ENCODE results near the gene MKRN2. TPM values are rescaled to one million over a fixed set of nuclear protein-coding genes. Genes with fewer than 3 reads are reported as not detected.

The MKRN2 gene
- total and polyA plus RNA-seq, 2 of the 8 experiments (the other 6 are each of a cell fraction or from before 2014, with no cell fraction given), result 15.3 to 17.6 TPM

DNA sequence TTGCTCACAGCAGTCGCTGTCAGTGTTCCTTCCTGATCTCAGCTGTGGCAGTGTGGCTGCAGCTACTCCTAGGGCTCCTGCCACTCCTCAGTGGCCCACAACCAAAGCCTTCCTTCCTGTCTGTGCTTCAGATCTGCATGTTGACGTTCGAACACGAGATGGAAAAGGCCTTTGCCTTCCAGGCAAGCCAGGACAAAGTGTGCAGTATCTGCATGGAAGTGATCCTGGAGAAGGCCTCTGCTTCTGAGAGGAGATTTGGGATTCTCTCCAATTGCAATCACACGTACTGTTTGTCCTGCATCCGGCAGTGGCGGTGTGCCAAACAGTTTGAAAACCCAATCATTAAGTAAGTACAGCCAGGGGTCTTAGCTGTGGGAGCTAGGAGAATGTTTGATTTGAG lies 17.8 kb downstream of the MKRN2 start:
- Histone ChIP-seq H3K18ac (ENCODE audit: extremely low read depth, low read length) (no peak overlapping the region), H3K27ac (ENCODE audit: low read depth, low read length) (no peak overlapping the region), H3K14ac (ENCODE audit: insufficient read length) (no peak overlapping the region), H3K56ac (replicated peaks; ENCODE audit: insufficient read length, low read depth, low read length) (no peak overlapping the region), H4K8ac (ENCODE audit: extremely low read depth, insufficient read depth, low read length) (no peak overlapping the region), H3K4me2 (ENCODE audit: insufficient read depth in 1 of 2, low read depth in 2 of 2, low read length in 2 of 2) (no peak overlapping the region), H2AFZ (ENCODE audit: low read length) (no peak overlapping the region), H3K79me2 (ENCODE audit: control insufficient read depth in 1 of 2, insufficient read depth in 2 of 2, low read length in 2 of 2) (no peaks in the 10 kb centered on the region), H4K20me1 (replicated peaks in 1 of 2; ENCODE audit: control insufficient read depth in 1 of 2, insufficient read depth in 2 of 2, low read length in 2 of 2) (peaks cover 3 to 6% of the 10 kb centered on the region in 2 experiments), H3K4me1 (replicated peaks in 1 of 4; ENCODE audit: control insufficient read depth in 3 of 4, insufficient read depth in 4 of 4, low read length in 3 of 4) (no peaks in the 10 kb centered on the region), H4K91ac (replicated peaks; ENCODE audit: insufficient read length, low read length) (no peak overlapping the region), H3K36me3 (ENCODE audit: control insufficient read depth in 2 of 4, insufficient read depth in 4 of 4, low read length in 3 of 4) (peaks cover 18 to 77% (median 50%) of the 10 kb centered on the region in 4 experiments; a peak in 7 of 8 replicates), H2BK20ac (ENCODE audit: low read length) (no peak overlapping the region), H2AK5ac (ENCODE audit: low read depth, low read length) (no peak overlapping the region), H3K4me3 (ENCODE audit: extremely low read depth in 1 of 4, insufficient read depth in 2 of 4, low read depth in 3 of 4, low read length in 4 of 4) (no peak overlapping the region), H4K5ac (ENCODE audit: insufficient read length, low read depth, low read length) (no peak overlapping the region), H3K79me1 (ENCODE audit: low read depth, low read length) (no peaks in the 10 kb centered on the region; the same call in 1 of the 2 replicates), H3K4ac (replicated peaks; ENCODE audit: insufficient read length, low read depth, low read length) (no peak overlapping the region), H3K9me3 (ENCODE audit: insufficient read depth in 2 of 2, low read depth in 1 of 2, low read length in 1 of 2) (no peaks in the 10 kb centered on the region), H2BK120ac (replicated peaks; ENCODE audit: low read depth, low read length) (no peak overlapping the region), H2BK15ac (ENCODE audit: low read length) (no peak overlapping the region), H2BK5ac (ENCODE audit: low read depth, low read length) (no peak overlapping the region), H3K23me2 (ENCODE audit: low read depth, low read length) (no peaks in the 10 kb centered on the region; the same call in 1 of the 2 replicates), H3K27me3 (replicated peaks in 1 of 4; ENCODE audit: control insufficient read depth in 3 of 4, extremely low read depth in 1 of 4, insufficient read depth in 3 of 4, low read length in 3 of 4) (no peaks in the 10 kb centered on the region), H2BK12ac (ENCODE audit: low read depth, low read length) (no peak overlapping the region), H3K23ac (ENCODE audit: insufficient read length) (no peak overlapping the region), H3K9ac (replicated peaks in 1 of 4; ENCODE audit: extremely low read depth in 1 of 4, low read depth in 3 of 4, low read length in 3 of 4) (no peak overlapping the region)
- DNase-seq (ENCODE audit: low read depth in 1 of 2, low spot score in 2 of 2), result no peak
- ChIA-PET POLR2A (ENCODE audit: partially characterized antibody) (interaction anchor here (1.0 to 1.4 kb wide), 3 partner anchors 8 to 18 kb away, joined by 3 to 5 read pairs (median 3); partner anchors contain the start of gene MKRN2), CTCF (ENCODE audit: partially characterized antibody) (interaction anchor here (1.6 kb wide), 1 partner anchor 16 kb away, joined by 3 read pairs; no protein-coding TSS in a partner anchor)
- WGBS, 2 experiments (ENCODE audit: extremely low coverage in 1 of 2, insufficient coverage in 1 of 2, insufficient read length in 1 of 2, insufficient replicate concordance in 2 of 2, low coverage in 1 of 2, low lambda C conversion rate in 2 of 2, missing lambda C conversion rate in 1 of 2), result 90% methylated on average over 7 of the region's 7 CpGs; no CpG with 5 or more reads in 1 of the 2 experiments
- no peak for FAIRE-seq
- TF ChIP-seq SIRT6 (IDR thresholded peaks at IDR 0.05; ENCODE audit: low read length) (no peak), JUN (IDR thresholded peaks at IDR 0.05; ENCODE audit: low read depth, low read length) (no peak), HDAC2 (IDR thresholded peaks at IDR 0.05; ENCODE audit: borderline replicate concordance in 1 of 2, low read depth in 2 of 2, low read length in 2 of 2) (no peak), KDM5A (IDR thresholded peaks at IDR 0.05; ENCODE audit: low read length) (no peak), EGR1 (IDR thresholded peaks at IDR 0.05; ENCODE audit: borderline replicate concordance, low read depth, low read length) (no peak), NRF1 (IDR thresholded peaks at IDR 0.05; ENCODE audit: low read depth, low read length) (no peak), EP300 (IDR thresholded peaks at IDR 0.05; ENCODE audit: borderline replicate concordance in 1 of 2, low read depth in 2 of 2, low read length in 2 of 2) (no peak), HDAC6 (IDR thresholded peaks at IDR 0.05; ENCODE audit: low read depth, low read length) (no peak), PHF8 (conservative IDR thresholded peaks at IDR 0.05; ENCODE audit: low read depth, low read length) (no peak), GABPA (IDR thresholded peaks at IDR 0.05; ENCODE audit: borderline replicate concordance, insufficient read depth, low read length) (no peak)
- TF ChIP-seq, protein P1, sequence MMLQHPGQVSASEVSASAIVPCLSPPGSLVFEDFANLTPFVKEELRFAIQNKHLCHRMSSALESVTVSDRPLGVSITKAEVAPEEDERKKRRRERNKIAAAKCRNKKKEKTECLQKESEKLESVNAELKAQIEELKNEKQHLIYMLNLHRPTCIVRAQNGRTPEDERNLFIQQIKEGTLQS (IDR thresholded peaks at IDR 0.05; ENCODE audit: insufficient read depth, low read depth, low read length), result no peak
- TF ChIP-seq, protein P2, sequence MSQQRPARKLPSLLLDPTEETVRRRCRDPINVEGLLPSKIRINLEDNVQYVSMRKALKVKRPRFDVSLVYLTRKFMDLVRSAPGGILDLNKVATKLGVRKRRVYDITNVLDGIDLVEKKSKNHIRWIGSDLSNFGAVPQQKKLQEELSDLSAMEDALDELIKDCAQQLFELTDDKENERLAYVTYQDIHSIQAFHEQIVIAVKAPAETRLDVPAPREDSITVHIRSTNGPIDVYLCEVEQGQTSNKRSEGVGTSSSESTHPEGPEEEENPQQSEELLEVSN (IDR thresholded peaks at IDR 0.05), result no peak
